DMS79 treated with DMSO at 0.1 percent for 48 hours (cell line): ENCODE data around the gene LEAP2.

ENCODE experiments used
- DNase-seq: peaks from one replicate; lab custom pipeline; 2025; lab: John Stamatoyannopoulos, UW

The LEAP2 gene

GRCh38 chr5:132877938-132878337 is 4.5 kb downstream of the LEAP2 start:
- DNase-seq: peak; percentile 58

GRCh38 chr5:132883261-132883834 is 9.9 kb downstream of the LEAP2 start:
- DNase-seq: no peak

GRCh38 chr5:132884548-132884947 is 11.1 kb downstream of the LEAP2 start:
- DNase-seq: no peak

- no peak for DNase-seq
Measured at GRCh38 chr5:132886064-132886823, 12.8 kb downstream of the LEAP2 start.

- DNase-seq: no peak
Measured at GRCh38 chr5:132887283-132887682, 13.8 kb downstream of the LEAP2 start.

GRCh38 chr5:132889501-132889900 is 16.0 kb downstream of the LEAP2 start:
- DNase-seq: no peak

GRCh38 chr5:132890817-132891216 is 17.3 kb downstream of the LEAP2 start:
- DNase-seq: no peak

GRCh38 chr5:132895719-132896305 is 22.3 kb downstream of the LEAP2 start:
- no peak for DNase-seq

- no peak for DNase-seq
Measured at GRCh38 chr5:132896685-132897084, 23.2 kb downstream of the LEAP2 start.

GRCh38 chr5:132898094-132898493 is 24.6 kb downstream of the LEAP2 start:
- no peak for DNase-seq

- no peak for DNase-seq
Measured at GRCh38 chr5:132901036-132901435, 27.6 kb downstream of the LEAP2 start.

- no peak for DNase-seq
Measured at GRCh38 chr5:132901730-132902129, 28.3 kb downstream of the LEAP2 start.

GRCh38 chr5:132905938-132906337 is 32.5 kb downstream of the LEAP2 start:
- DNase-seq: no peak

GRCh38 chr5:132907161-132907560 is 33.7 kb downstream of the LEAP2 start:
- no peak for DNase-seq

GRCh38 chr5:132909702-132910101 is 36.2 kb downstream of the LEAP2 start:
- DNase-seq: no peak

GRCh38 chr5:132915681-132916080 is 42.2 kb downstream of the LEAP2 start:
- no peak for DNase-seq

GRCh38 chr5:132916086-132916485 is 42.6 kb downstream of the LEAP2 start:
- no peak for DNase-seq
